Measurements from ENCODE around the gene GPI. TPM values are rescaled to one million over a fixed set of nuclear protein-coding genes. Genes with fewer than 3 reads are reported as not detected.

GPI gene
- total RNA-seq, 1 donor from 2014 or later, result 136 TPM

DNA sequence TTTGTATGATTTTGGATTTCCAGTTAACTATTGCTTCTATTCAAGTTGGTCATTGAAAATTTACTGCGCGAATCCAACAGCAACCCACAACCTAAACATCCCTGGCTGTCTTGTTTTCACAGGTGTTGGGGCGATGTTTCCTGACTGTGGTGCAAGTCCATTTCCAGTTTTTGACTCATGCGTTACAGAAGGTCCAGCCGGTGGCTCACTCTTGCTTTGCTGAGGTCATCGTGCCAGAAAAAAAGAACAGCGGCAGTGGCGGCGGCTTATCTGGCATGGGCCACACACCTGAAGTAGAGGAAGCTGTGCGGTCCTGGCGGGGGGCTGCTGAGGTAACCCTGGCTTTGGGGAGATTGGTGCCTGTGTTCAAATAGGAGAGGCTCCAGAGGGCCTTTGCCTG, 45.2 kb upstream of the GPI start:
- Histone ChIP-seq H3K9me3 (no peaks in the 10 kb centered on the region), H3K4me1 (peaks cover 34% of the 10 kb centered on the region), H3K27ac (no peak overlapping the region), H3K27me3 (ENCODE audit: low read depth) (no peaks in the 10 kb centered on the region), H3K36me3 (peaks cover 48% of the 10 kb centered on the region), H3K4me3 (no peak overlapping the region)
- DNase-seq (no peak), ATAC-seq (no peak)
- TF ChIP-seq, protein P1, sequence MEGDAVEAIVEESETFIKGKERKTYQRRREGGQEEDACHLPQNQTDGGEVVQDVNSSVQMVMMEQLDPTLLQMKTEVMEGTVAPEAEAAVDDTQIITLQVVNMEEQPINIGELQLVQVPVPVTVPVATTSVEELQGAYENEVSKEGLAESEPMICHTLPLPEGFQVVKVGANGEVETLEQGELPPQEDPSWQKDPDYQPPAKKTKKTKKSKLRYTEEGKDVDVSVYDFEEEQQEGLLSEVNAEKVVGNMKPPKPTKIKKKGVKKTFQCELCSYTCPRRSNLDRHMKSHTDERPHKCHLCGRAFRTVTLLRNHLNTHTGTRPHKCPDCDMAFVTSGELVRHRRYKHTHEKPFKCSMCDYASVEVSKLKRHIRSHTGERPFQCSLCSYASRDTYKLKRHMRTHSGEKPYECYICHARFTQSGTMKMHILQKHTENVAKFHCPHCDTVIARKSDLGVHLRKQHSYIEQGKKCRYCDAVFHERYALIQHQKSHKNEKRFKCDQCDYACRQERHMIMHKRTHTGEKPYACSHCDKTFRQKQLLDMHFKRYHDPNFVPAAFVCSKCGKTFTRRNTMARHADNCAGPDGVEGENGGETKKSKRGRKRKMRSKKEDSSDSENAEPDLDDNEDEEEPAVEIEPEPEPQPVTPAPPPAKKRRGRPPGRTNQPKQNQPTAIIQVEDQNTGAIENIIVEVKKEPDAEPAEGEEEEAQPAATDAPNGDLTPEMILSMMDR (IDR thresholded peaks at IDR 0.05), result no peak
- intact Hi-C loops (cut with DNase I), result no loop called here

DNA sequence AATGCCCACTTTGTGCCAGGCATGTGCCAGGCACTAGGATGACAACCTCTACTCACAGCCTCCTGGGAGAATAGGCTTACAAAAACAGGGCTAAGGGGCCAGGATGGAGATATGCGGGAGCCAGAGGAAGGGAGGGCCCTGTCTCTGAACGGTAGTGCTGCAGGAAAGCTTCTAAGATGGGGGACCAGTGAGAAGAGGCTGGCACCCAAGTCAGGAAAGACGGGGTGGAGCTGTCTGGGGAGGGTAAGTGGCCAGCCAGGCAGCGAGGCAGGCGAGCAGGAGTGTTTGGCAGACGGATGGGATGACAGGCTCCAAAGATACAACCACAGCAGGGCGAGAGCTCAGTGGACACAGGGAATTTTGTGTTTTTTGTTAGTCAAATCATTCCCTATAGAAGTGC, 44.7 kb upstream of the GPI start:
- Histone ChIP-seq H3K9me3 (no peaks in the 10 kb centered on the region), H3K36me3 (peaks cover 53% of the 10 kb centered on the region), H3K27me3 (ENCODE audit: low read depth) (no peaks in the 10 kb centered on the region), H3K4me3 (no peak overlapping the region), H3K27ac (no peak overlapping the region), H3K4me1 (peaks cover 34% of the 10 kb centered on the region)
- TF ChIP-seq, protein P1 (IDR thresholded peaks at IDR 0.05), result no peak
- no peak for DNase-seq
- intact Hi-C loops (cut with DNase I), result no loop called here
- peak in 1 of 2 donors; percentile 9 for ATAC-seq

DNA sequence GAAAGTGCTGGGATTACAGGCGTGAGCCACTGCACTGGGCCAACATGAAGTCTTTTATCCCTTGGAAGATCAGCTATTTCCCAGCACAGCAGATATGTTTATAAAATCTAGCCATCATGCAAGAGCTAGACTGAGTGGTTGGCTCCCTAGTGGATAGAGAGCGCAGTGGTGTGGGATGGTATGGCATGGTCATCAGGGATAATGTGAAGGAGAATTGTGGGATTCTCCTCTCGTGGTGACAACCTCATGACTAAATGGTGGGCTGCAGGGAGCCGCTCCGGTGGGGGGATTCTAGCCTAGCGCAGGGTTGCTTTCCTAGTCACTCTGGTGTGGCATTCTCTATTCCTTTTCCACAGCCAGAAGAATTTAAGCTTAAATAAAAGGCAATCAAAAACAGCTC, 43.3 kb upstream of the GPI start:
- no peak for ATAC-seq
- peaks cover 28% of the 10 kb centered on the region for H3K4me1 ChIP-seq
- H3K9me3 ChIP-seq, result no peaks in the 10 kb centered on the region
- no peak for DNase-seq
- intact Hi-C loops (cut with DNase I), result no loop called here
- no peak overlapping the region for H3K4me3 ChIP-seq
- TF ChIP-seq, protein P1 (IDR thresholded peaks at IDR 0.05), result no peak
- no peaks in the 10 kb centered on the region for H3K27me3 ChIP-seq (ENCODE audit: low read depth)
- no peak overlapping the region for H3K27ac ChIP-seq
- H3K36me3 ChIP-seq, result peaks cover 66% of the 10 kb centered on the region

DNA sequence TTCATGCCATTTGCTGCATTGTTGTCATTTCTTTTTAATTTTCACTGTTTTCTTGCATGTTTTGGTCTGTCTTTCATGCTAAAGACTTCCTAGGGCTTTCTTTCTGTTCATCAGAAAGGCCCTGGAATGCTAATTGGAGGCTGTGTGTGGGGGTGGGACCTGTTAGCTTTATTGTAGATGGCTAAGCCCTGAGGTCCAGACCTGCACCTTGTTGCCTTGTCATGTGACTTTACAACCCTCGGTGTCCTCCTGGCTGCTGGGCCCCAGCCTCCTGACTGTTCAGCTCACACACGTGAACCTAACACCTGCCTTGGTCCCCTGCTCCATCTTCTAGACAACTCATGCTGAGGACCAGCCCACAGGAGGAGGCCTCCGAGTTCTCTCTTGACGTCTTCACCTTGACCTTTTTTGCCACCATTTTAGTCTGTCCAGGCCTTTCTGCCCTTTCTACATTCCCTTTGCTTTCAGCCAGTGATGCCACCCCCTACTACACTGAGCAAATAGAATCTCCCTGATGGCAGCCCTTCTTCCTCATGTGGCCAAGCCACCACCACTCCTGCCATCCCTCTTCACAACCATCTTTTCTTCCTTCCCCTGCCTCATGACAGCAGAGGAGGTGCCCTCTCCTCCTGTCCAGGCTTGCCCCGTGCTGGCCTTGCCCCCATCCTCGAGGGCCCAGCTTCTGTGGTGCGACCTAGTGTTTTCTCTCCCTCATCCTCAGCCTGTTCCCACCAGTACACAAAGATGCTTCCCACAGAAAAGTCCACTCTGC, 41.4 kb upstream of the GPI start:
- ATAC-seq, result no peak
- no peaks in the 10 kb centered on the region for H3K9me3 ChIP-seq
- TF ChIP-seq, protein P1 (IDR thresholded peaks at IDR 0.05), result no peak
- no peaks in the 10 kb centered on the region for H3K27me3 ChIP-seq (ENCODE audit: low read depth)
- H3K36me3 ChIP-seq, result peaks cover 83% of the 10 kb centered on the region
- intact Hi-C loops (cut with DNase I), result no loop called here
- no peak overlapping the region for H3K27ac ChIP-seq
- H3K4me1 ChIP-seq, result peaks cover 16% of the 10 kb centered on the region
- no peak overlapping the region for H3K4me3 ChIP-seq
- DNase-seq, result no peak

DNA sequence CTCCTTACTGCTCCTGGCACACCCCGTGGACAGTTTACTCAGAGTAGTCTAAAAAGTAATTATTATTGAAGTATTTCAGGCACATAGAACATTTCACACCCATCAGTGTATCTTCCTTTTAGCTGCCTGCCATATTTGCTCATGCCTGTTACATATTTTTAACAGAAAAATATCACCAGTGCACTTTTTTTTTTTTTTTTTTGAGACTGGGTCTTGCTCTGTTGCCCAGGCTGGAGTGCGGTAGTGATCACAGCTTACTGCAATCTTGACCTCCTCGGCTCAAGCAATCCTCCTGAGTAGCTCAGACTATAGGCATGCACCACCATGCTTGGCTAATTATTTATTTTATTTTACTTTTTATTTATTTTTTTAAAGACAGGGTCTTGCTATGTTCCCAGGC, 40.7 kb upstream of the GPI start:
- Histone ChIP-seq H3K4me1 (peaks cover 9% of the 10 kb centered on the region), H3K27ac (no peak overlapping the region), H3K9me3 (no peaks in the 10 kb centered on the region), H3K27me3 (ENCODE audit: low read depth) (no peaks in the 10 kb centered on the region), H3K36me3 (peaks cover 90% of the 10 kb centered on the region), H3K4me3 (no peak overlapping the region)
- intact Hi-C loops (cut with DNase I), result no loop called here
- no peak for ATAC-seq
- TF ChIP-seq, protein P1 (IDR thresholded peaks at IDR 0.05), result no peak
- no peak for DNase-seq
